ENCODE measurements around the gene NMBR. TPM values are rescaled to one million over a fixed set of nuclear protein-coding genes. Genes with fewer than 3 reads are reported as not detected.

NMBR gene
- total and polyA plus RNA-seq, 2 donors (not counting 1 experiment from before 2014, with no cell fraction given), result 0.09 TPM; not detected in 1

DNA sequence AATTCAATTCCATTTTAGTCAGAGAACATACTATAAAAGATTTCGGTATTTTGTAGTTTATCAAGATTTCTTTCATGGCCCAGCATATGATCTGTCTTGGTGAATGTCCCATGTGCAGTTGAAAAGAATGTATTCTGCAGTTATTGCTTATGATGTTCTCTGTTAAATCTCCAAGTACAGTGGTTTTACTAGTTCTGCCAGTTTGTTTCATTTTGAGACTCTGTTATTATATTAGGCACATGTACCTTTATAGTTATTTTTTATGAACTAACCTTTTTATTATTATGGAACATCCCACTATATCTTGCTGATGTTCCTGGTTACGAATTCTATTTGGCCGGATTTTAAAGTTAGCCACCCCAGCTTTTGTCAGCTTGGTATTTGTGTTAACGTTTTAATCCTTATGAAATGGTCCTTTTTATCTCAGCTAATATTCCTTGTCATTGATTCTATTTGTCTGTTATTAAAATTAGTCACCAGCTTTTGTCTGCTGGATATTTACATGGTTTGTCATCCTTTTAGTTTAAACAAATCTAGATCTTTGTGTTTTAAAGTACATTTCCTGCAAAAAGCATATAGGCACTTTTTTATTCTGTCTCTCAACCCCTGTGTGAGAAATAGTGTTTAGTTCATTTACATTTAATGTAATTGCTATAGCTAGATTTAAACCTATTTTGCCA lies 49.1 kb upstream of the NMBR start:
- Histone ChIP-seq H3K27me3 (replicated peaks in 1 of 4; ENCODE audit: control extremely low read depth in 1 of 4, control insufficient read depth in 3 of 4, insufficient read depth in 4 of 4, low read length in 3 of 4) (no peaks in the 10 kb centered on the region), H3K9me3 (ENCODE audit: control extremely low read depth in 1 of 3, control insufficient read depth in 2 of 3, insufficient read depth in 1 of 3, low read length in 2 of 3) (no peaks in the 10 kb centered on the region), H3K27ac (ENCODE audit: low read length in 2 of 2) (no peak overlapping the region), H3K36me3 (replicated peaks in 1 of 2; ENCODE audit: control extremely low read depth in 1 of 2, control insufficient read depth in 1 of 2, extremely low read depth in 1 of 2, insufficient read depth in 2 of 2, low read length in 1 of 2) (peaks cover 12 to 30% of the 10 kb centered on the region in 2 experiments), H3K9ac (ENCODE audit: low read length) (no peak overlapping the region), H3K4me3 (ENCODE audit: control extremely low read depth in 1 of 5, extremely low read depth in 1 of 5, insufficient read depth in 1 of 5, low read depth in 2 of 5, low read length in 4 of 5) (no peak overlapping the region), H4K20me1 (ENCODE audit: control insufficient read depth, insufficient read depth, low read length, poor library complexity, severe bottlenecking) (peaks cover 5% of the 10 kb centered on the region), H3K4me1 (ENCODE audit: control insufficient read depth in 2 of 2, insufficient read depth in 2 of 2, low read length in 2 of 2) (no peaks in the 10 kb centered on the region), H3K79me2 (ENCODE audit: control insufficient read depth, insufficient read depth, low read length) (no peaks in the 10 kb centered on the region), H3K4me2 (replicated peaks; ENCODE audit: low read depth, low read length, poor library complexity, severe bottlenecking) (no peak overlapping the region), H2AFZ (ENCODE audit: insufficient read depth, low read depth, low read length, poor library complexity, severe bottlenecking) (no peak overlapping the region)
- ChIA-PET POLR2A (no interaction called here), CTCF (interaction anchor here (1.2 kb wide), 1 partner anchor 9 kb away, joined by 3 read pairs; no protein-coding TSS in a partner anchor)
- no peaks in the 10 kb centered on the region for H3K27me3 Mint-ChIP-seq
- TF ChIP-seq EZH2 (IDR thresholded peaks at IDR 0.05; ENCODE audit: borderline replicate concordance, insufficient read depth, low read depth, low read length, poor library complexity, severe bottlenecking), result no peak
- TF ChIP-seq, protein P1, sequence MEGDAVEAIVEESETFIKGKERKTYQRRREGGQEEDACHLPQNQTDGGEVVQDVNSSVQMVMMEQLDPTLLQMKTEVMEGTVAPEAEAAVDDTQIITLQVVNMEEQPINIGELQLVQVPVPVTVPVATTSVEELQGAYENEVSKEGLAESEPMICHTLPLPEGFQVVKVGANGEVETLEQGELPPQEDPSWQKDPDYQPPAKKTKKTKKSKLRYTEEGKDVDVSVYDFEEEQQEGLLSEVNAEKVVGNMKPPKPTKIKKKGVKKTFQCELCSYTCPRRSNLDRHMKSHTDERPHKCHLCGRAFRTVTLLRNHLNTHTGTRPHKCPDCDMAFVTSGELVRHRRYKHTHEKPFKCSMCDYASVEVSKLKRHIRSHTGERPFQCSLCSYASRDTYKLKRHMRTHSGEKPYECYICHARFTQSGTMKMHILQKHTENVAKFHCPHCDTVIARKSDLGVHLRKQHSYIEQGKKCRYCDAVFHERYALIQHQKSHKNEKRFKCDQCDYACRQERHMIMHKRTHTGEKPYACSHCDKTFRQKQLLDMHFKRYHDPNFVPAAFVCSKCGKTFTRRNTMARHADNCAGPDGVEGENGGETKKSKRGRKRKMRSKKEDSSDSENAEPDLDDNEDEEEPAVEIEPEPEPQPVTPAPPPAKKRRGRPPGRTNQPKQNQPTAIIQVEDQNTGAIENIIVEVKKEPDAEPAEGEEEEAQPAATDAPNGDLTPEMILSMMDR (IDR thresholded peaks at IDR 0.05), result no peak
- H3K4me1 Mint-ChIP-seq, result peaks cover 13% of the 10 kb centered on the region
- no peak for DNase-seq
- intact Hi-C loops (cut with micrococcal nuclease), result no loop called here
- no CpG with 5 or more reads among the region's 4 CpGs for WGBS (ENCODE audit: insufficient coverage)
- no peaks in the 10 kb centered on the region for H3K9me3 Mint-ChIP-seq (ENCODE audit: insufficient read depth)
- no peak overlapping the region for H3K27ac Mint-ChIP-seq
- no peak overlapping the region for H3K4me3 Mint-ChIP-seq
- no peak for ATAC-seq (ENCODE audit: low read depth)

DNA sequence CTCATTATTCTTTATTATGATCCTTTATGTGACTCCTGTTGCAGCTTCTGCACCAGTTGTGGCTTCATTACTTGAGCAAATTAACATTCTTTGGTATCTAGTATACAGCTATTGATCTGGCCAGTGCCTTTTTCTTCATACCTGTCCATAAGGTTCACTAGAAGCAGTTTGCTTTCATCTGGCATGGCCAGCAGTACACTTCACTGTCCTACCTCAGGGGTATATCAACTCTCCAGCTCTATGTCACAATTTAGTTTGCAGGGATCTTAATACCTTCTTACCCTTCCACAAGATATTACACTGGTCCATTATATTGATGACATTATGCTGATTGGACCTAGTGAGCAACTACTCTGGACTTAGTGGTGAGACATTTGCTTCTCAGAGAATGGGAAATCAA lies 46.7 kb upstream of the NMBR start:
- H3K27me3 Mint-ChIP-seq, result no peaks in the 10 kb centered on the region
- no peak overlapping the region for H3K4me3 ChIP-seq (ENCODE audit: control extremely low read depth in 1 of 5, extremely low read depth in 1 of 5, insufficient read depth in 1 of 5, low read depth in 2 of 5, low read length in 4 of 5)
- no peaks in the 10 kb centered on the region for H3K9me3 Mint-ChIP-seq (ENCODE audit: insufficient read depth)
- H3K4me2 ChIP-seq (replicated peaks; ENCODE audit: low read depth, low read length, poor library complexity, severe bottlenecking), result no peak overlapping the region
- TF ChIP-seq, protein P1 (IDR thresholded peaks at IDR 0.05), result no peak
- no peak for TF ChIP-seq EZH2 (IDR thresholded peaks at IDR 0.05; ENCODE audit: borderline replicate concordance, insufficient read depth, low read depth, low read length, poor library complexity, severe bottlenecking)
- H2AFZ ChIP-seq (ENCODE audit: insufficient read depth, low read depth, low read length, poor library complexity, severe bottlenecking), result no peak overlapping the region
- ChIA-PET POLR2A (no interaction called here), CTCF (no interaction called here)
- no peak overlapping the region for H3K9ac ChIP-seq (ENCODE audit: low read length)
- H4K20me1 ChIP-seq (ENCODE audit: control insufficient read depth, insufficient read depth, low read length, poor library complexity, severe bottlenecking), result peaks cover 5% of the 10 kb centered on the region
- peaks cover 9 to 16% of the 10 kb centered on the region in 2 experiments for H3K36me3 ChIP-seq (replicated peaks in 1 of 2; ENCODE audit: control extremely low read depth in 1 of 2, control insufficient read depth in 1 of 2, extremely low read depth in 1 of 2, insufficient read depth in 2 of 2, low read length in 1 of 2)
- intact Hi-C loops (cut with micrococcal nuclease), result no loop called here
- no peak for ATAC-seq (ENCODE audit: low read depth)
- no peak overlapping the region for H3K4me3 Mint-ChIP-seq
- no peak overlapping the region for H3K27ac ChIP-seq (ENCODE audit: low read length in 2 of 2)
- H3K9me3 ChIP-seq (ENCODE audit: control extremely low read depth in 1 of 3, control insufficient read depth in 2 of 3, insufficient read depth in 1 of 3, low read length in 2 of 3), result no peaks in the 10 kb centered on the region
- H3K27ac Mint-ChIP-seq, result no peak overlapping the region
- H3K4me1 ChIP-seq (ENCODE audit: control insufficient read depth in 2 of 2, insufficient read depth in 2 of 2, low read length in 2 of 2), result no peaks in the 10 kb centered on the region
- no peaks in the 10 kb centered on the region for H3K79me2 ChIP-seq (ENCODE audit: control insufficient read depth, insufficient read depth, low read length)
- no peaks in the 10 kb centered on the region for H3K27me3 ChIP-seq (replicated peaks in 1 of 4; ENCODE audit: control extremely low read depth in 1 of 4, control insufficient read depth in 3 of 4, insufficient read depth in 4 of 4, low read length in 3 of 4)
- peaks cover 13% of the 10 kb centered on the region for H3K4me1 Mint-ChIP-seq
- DNase-seq, result no peak
